Left ventricle myocardium inferior (tissue), 1 donor: ENCODE measurements around the gene DTWD1. TPM values are rescaled to one million over a fixed set of nuclear protein-coding genes. Genes with fewer than 3 reads are reported as not detected.
"Not testable (repeated sequence)": the region's sequence is repeated elsewhere in the genome, so short reads cannot be mapped to it uniquely, and the experiment has no call there.

Source experiments
- DNase-seq: peaks from one replicate; pipeline ENCODE4 v3.0.0-alpha.2; 2020
- H3K27ac ChIP-seq: fragments of 200-600 bp; replicated peaks from 2 replicates; pipeline ENCODE4 v1.8.0; 2021
- H3K27me3 ChIP-seq: fragments of 200-600 bp; 2 replicates; pipeline ENCODE4 v1.8.0; 2021; ENCODE audit warnings: low read depth
- H3K36me3 ChIP-seq: fragments of 200-600 bp; 2 replicates; pipeline ENCODE4 v1.8.0; 2021
- H3K4me1 ChIP-seq: fragments of 200-600 bp; 2 replicates; pipeline ENCODE4 v1.8.0; 2021
- H3K4me3 ChIP-seq: fragments of 200-600 bp; 2 replicates; pipeline ENCODE4 v1.8.0; 2021; ENCODE audit warnings: mild to moderate bottlenecking, moderate library complexity
- H3K9me3 ChIP-seq: fragments of 200-600 bp; replicated peaks from 2 replicates; pipeline ENCODE4 v1.8.0; 2021
- CTCF ChIP-seq: fragments of 200-600 bp; IDR thresholded peaks from 2 replicates; pipeline ENCODE4 v1.8.0; 2021; ENCODE audit warnings: antibody characterized with exemption, mild to moderate bottlenecking, borderline replicate concordance
- intact Hi-C: fragments of 100-400 bp; cut with micrococcal nuclease; formaldehyde crosslinking; loops from one replicate; pipeline ENCODE4 v1.11.0; 2022
- long read RNA-seq: library from polyadenylated mRNA; unstranded; transcript quantifications from one replicate; pipeline ENCODE4 v2.0.0, GENCODE V29; 2021
- total RNA-seq: library from RNA; stranded (reverse); fragmentation: NEBNext Ultra II Directional; extraction: Animal tissue kit (Norgen Biotek cat#: 25700); gene quantifications from one replicate; pipeline ENCODE4 v1.2.1, GENCODE V29; 2021
- donor health status: DM: no; HTN: yes; CAD: no; lungs with severe emphysema.

Gene DTWD1
- total RNA-seq: 20.6 TPM
- long read RNA-seq, transcript DTWD1-202 (5 exons, 1,584 nt): major isoform, 10 of 33 reads
- long read RNA-seq, partial matches to known transcripts: 9 of 33 reads
- long read RNA-seq, other reads (novel, unspliced or antisense): 13 of 33 reads

- DNase-seq: peak; percentile 98
- Histone ChIP-seq H3K27ac (peak within 1 kb of the TSS; percentile 95), H3K9me3 (peaks cover 14% of the 10 kb centered on the region), H3K4me1 (peaks cover 46% of the 10 kb centered on the region), H3K27me3 (no peaks in the 10 kb centered on the region), H3K4me3 (peak within 1 kb of the TSS; percentile 86), H3K36me3 (peaks cover 14% of the 10 kb centered on the region)
- intact Hi-C loops: no loop called here
- no peak for TF ChIP-seq CTCF
Measured at GRCh38 chr15:49620658-49621368, at the start of gene DTWD1, which contains the start of gene FAM227B. Gene DTWD1 (plus strand): TSS chr15:49621048. CDS start chr15:49625168, 4,120 bp downstream. Gene FAM227B (minus strand): TSS chr15:49620818. CDS start chr15:49615171, 5,647 bp downstream.

GRCh38 chr15:49573421-49573820 is 47.4 kb upstream of the DTWD1 start:
- peaks cover 19% of the 10 kb centered on the region for H3K9me3 ChIP-seq
- intact Hi-C loops: no loop called here
- no peaks in the 10 kb centered on the region for H3K4me1 ChIP-seq
- peaks cover 27% of the 10 kb centered on the region for H3K36me3 ChIP-seq
- H3K27me3 ChIP-seq: no peaks in the 10 kb centered on the region
- H3K4me3 ChIP-seq: no peak overlapping the region
- DNase-seq: no peak
- H3K27ac ChIP-seq: no peak overlapping the region
- TF ChIP-seq CTCF: no peak

GRCh38 chr15:49589030-49589429 is 31.8 kb upstream of the DTWD1 start:
- H3K4me3 ChIP-seq: no peak overlapping the region
- DNase-seq: no peak
- H3K27me3 ChIP-seq: no peaks in the 10 kb centered on the region
- peaks cover 5% of the 10 kb centered on the region for H3K9me3 ChIP-seq
- no peaks in the 10 kb centered on the region for H3K4me1 ChIP-seq
- TF ChIP-seq CTCF: no peak
- no peak overlapping the region for H3K27ac ChIP-seq
- peaks cover 13% of the 10 kb centered on the region for H3K36me3 ChIP-seq
- intact Hi-C loops: no loop called here

- DNase-seq, intact Hi-C loops, H3K36me3 ChIP-seq, H3K4me3 ChIP-seq, H3K27ac ChIP-seq, H3K27me3 ChIP-seq, H3K4me1 ChIP-seq: not testable (repeated sequence)
- H3K9me3 ChIP-seq: peaks cover 32% of the 10 kb centered on the region
Measured at GRCh38 chr15:49592829-49593316, 28.0 kb upstream of the DTWD1 start.

- intact Hi-C loops: no loop called here
- no peak overlapping the region for H3K4me3 ChIP-seq
- DNase-seq: no peak
- no peaks in the 10 kb centered on the region for H3K27me3 ChIP-seq
- H3K27ac ChIP-seq: no peak overlapping the region
- H3K36me3 ChIP-seq: peaks cover 42% of the 10 kb centered on the region
- no peaks in the 10 kb centered on the region for H3K4me1 ChIP-seq
- H3K9me3 ChIP-seq: peaks cover 54% of the 10 kb centered on the region
- no peak for TF ChIP-seq CTCF
Measured at GRCh38 chr15:49604625-49605409, 16.0 kb upstream of the DTWD1 start.

GRCh38 chr15:49605588-49605987 is 15.3 kb upstream of the DTWD1 start:
- TF ChIP-seq CTCF: no peak
- H3K27me3 ChIP-seq: no peaks in the 10 kb centered on the region
- peaks cover 36% of the 10 kb centered on the region for H3K36me3 ChIP-seq
- H3K4me1 ChIP-seq: no peaks in the 10 kb centered on the region
- H3K4me3 ChIP-seq: no peak overlapping the region
- peaks cover 46% of the 10 kb centered on the region for H3K9me3 ChIP-seq
- intact Hi-C loops: no loop called here
- H3K27ac ChIP-seq: no peak overlapping the region
- DNase-seq: no peak
